Astrocyte of the cerebellum (primary cell): ENCODE measurements around the gene IQCF6.

Source experiments
- DNase-seq: peaks from one replicate; pipeline ENCODE4 v3.0.0-alpha.2; 2011; ENCODE audit warnings: low read depth
- H3K4me3 ChIP-seq: 2 replicates; pipeline ENCODE4 v1.5.1; 2011; ENCODE audit warnings: mild to moderate bottlenecking, low read depth, low read length, moderate library complexity
- CTCF ChIP-seq: IDR thresholded peaks from 2 replicates; pipeline ENCODE4 v1.5.1; 2012; ENCODE audit warnings: low read length, low read depth, moderate library complexity, mild to moderate bottlenecking; ENCODE audit errors: missing control alignments
- in situ Hi-C: cut with HindIII; loops from 2 replicates; pipeline ENCODE4 v1.10.0; 2017; ENCODE audit warnings: low sequenced_read_pairs

Gene IQCF6

GRCh38 chr3:51779137-51779536 lies at the start of gene IQCF6:
IQCF6 (minus strand) TSS chr3:51779237; CDS start chr3:51779224, 13 bp downstream.
- DNase-seq, result no peak
- no peak within 1 kb of the TSS for H3K4me3 ChIP-seq
- in situ Hi-C loops, result loop anchor here (5.0 kb wide), 1 partner anchor 52 kb away; no protein-coding TSS in a partner anchor
- no peak for TF ChIP-seq CTCF

GRCh38 chr3:51828297-51828696 lies 49.3 kb upstream of the IQCF6 start:
- in situ Hi-C loops, result no loop called here
- no peak for DNase-seq
- H3K4me3 ChIP-seq, result no peak overlapping the region
- TF ChIP-seq CTCF, result no peak

- in situ Hi-C loops, result no loop called here
- no peak for DNase-seq
- H3K4me3 ChIP-seq, result no peak overlapping the region
- no peak for TF ChIP-seq CTCF
Measured at GRCh38 chr3:51819709-51820406, 40.8 kb upstream of the IQCF6 start.

- no peak for DNase-seq
- TF ChIP-seq CTCF, result no peak
- in situ Hi-C loops, result no loop called here
- no peak overlapping the region for H3K4me3 ChIP-seq
Measured at GRCh38 chr3:51819151-51819550, 40.1 kb upstream of the IQCF6 start.

GRCh38 chr3:51817375-51817774 lies 38.3 kb upstream of the IQCF6 start:
- DNase-seq, result no peak
- in situ Hi-C loops, result no loop called here
- H3K4me3 ChIP-seq, result no peak overlapping the region
- TF ChIP-seq CTCF, result no peak

- in situ Hi-C loops, result no loop called here
- DNase-seq, result no peak
- no peak for TF ChIP-seq CTCF
- no peak overlapping the region for H3K4me3 ChIP-seq
Measured at GRCh38 chr3:51816723-51817122, 37.7 kb upstream of the IQCF6 start.
